GM23338 (cell line): Measurements from ENCODE around the gene ZNF605. TPM values are rescaled to one million over a fixed set of nuclear protein-coding genes. Genes with fewer than 3 reads are reported as not detected.
A peak's percentile ranks its signal among the peaks of the same experiment; 100 is the strongest.

Experiments
- ATAC-seq: fragments of 200-7000 bp; cut with Tn5 transposase; 3 replicates; pipeline ENCODE4 v1.9.1; 2020
- DNase-seq: peaks from one replicate; pipeline ENCODE4 v3.0.0-alpha.2; 2015; ENCODE audit warnings: low spot score
- H2AFZ ChIP-seq: fragments of 200-600 bp; sonication (generic); 2 replicates; pipeline ENCODE4 v1.8.0; 2016; ENCODE audit warnings: antibody characterized with exemption, mild to moderate bottlenecking, moderate library complexity
- H3F3A ChIP-seq: fragments of 200-600 bp; sonication (generic); replicated peaks from 2 replicates; pipeline ENCODE4 v1.8.0; 2017; ENCODE audit warnings: antibody characterized with exemption, mixed run types, low read depth
- H3K27ac ChIP-seq: fragments of 200-600 bp; sonication (generic); 2 replicates; pipeline ENCODE4 v1.6.1; 2016; ENCODE audit warnings: low read depth
- H3K27me3 ChIP-seq: fragments of 200-600 bp; sonication (generic); 2 replicates; pipeline ENCODE4 v1.8.0; 2016; ENCODE audit warnings: mild to moderate bottlenecking, mixed run types, moderate library complexity; ENCODE audit not compliant: insufficient read depth
- H3K36me3 ChIP-seq: fragments of 200-600 bp; sonication (generic); 2 replicates; pipeline ENCODE4 v1.8.0; 2016; ENCODE audit warnings: mild to moderate bottlenecking; ENCODE audit not compliant: insufficient read depth
- H3K4me1 ChIP-seq: fragments of 200-600 bp; sonication (generic); 2 replicates; pipeline ENCODE4 v1.8.0; 2016; ENCODE audit warnings: mild to moderate bottlenecking, moderate library complexity; ENCODE audit not compliant: insufficient read depth
- H3K4me2 ChIP-seq: fragments of 200-600 bp; sonication (generic); 2 replicates; pipeline ENCODE4 v1.7.1; 2017; ENCODE audit warnings: mixed run types
- H3K4me3 ChIP-seq: fragments of 200-600 bp; sonication (generic); 2 replicates; pipeline ENCODE4 v1.6.1; 2016; ENCODE audit warnings: mixed run types
- H3K79me2 ChIP-seq: fragments of 200-600 bp; sonication (generic); replicated peaks from 2 replicates; pipeline ENCODE4 v1.8.0; 2017; ENCODE audit warnings: mild to moderate bottlenecking; ENCODE audit not compliant: insufficient read depth
- H3K9me2 ChIP-seq: fragments of 200-600 bp; sonication (generic); 2 replicates; pipeline ENCODE4 v1.8.0; 2017; ENCODE audit not compliant: insufficient read depth
- H4K20me1 ChIP-seq: fragments of 200-600 bp; sonication (generic); replicated peaks from 2 replicates; pipeline ENCODE4 v1.8.0; 2017; ENCODE audit warnings: mild to moderate bottlenecking; ENCODE audit not compliant: insufficient read depth
- H3K27ac Mint-ChIP-seq: 2 replicates; pipeline ENCODE4 v1.8.0; 2020; ENCODE audit warnings: inconsistent platforms, mild to moderate bottlenecking, moderate library complexity, mixed read lengths
- H3K27me3 Mint-ChIP-seq: 3 replicates; pipeline ENCODE4 v1.8.0; 2022; ENCODE audit warnings: low read depth, mild to moderate bottlenecking, moderate library complexity, mixed read lengths, inconsistent platforms; ENCODE audit not compliant: insufficient read depth, poor library complexity
- H3K36me3 Mint-ChIP-seq: 3 replicates; pipeline ENCODE4 v1.8.0; 2021; ENCODE audit warnings: low read depth, mild to moderate bottlenecking, inconsistent platforms, moderate library complexity, mixed read lengths
- H3K4me1 Mint-ChIP-seq: 3 replicates; pipeline ENCODE4 v1.8.0; 2020; ENCODE audit warnings: mild to moderate bottlenecking, inconsistent platforms, mixed read lengths
- H3K4me3 Mint-ChIP-seq: 3 replicates; pipeline ENCODE4 v1.8.0; 2021; ENCODE audit warnings: moderate library complexity, mild to moderate bottlenecking, inconsistent platforms, mixed read lengths
- H3K9me3 Mint-ChIP-seq: 3 replicates; pipeline ENCODE4 v1.8.0; 2020; ENCODE audit warnings: moderate library complexity, mild to moderate bottlenecking, inconsistent platforms, mixed read lengths
- CREB1 ChIP-seq: fragments of 250-450 bp; sonication (Bioruptor Pico); IDR thresholded peaks from 2 replicates; pipeline ENCODE4 v1.5.0; 2020; ENCODE audit warnings: low read depth, mild to moderate bottlenecking, moderate library complexity
- CTCF ChIP-seq, 2 experiments: fragments of 200-600 bp in 1 of 2; sonication (generic) in 1 of 2; conservative IDR thresholded peaks; 2 replicates each; pipeline versions ENCODE4 v1.5.1 to v1.6.1; 2016 to 2017; ENCODE audit warnings: antibody characterized with exemption in 2 of 2, low read depth in 2 of 2, mild to moderate bottlenecking in 2 of 2, moderate library complexity in 1 of 2
- EZH2 ChIP-seq: fragments of 200-600 bp; sonication (generic); IDR thresholded peaks from one replicate; pipeline ENCODE4 v1.8.0; 2017; ENCODE audit warnings: antibody characterized with exemption, mild to moderate bottlenecking, low read depth; ENCODE audit not compliant: unreplicated experiment
- EZH2phosphoT487 ChIP-seq: fragments of 200-600 bp; sonication (generic); IDR thresholded peaks from one replicate; pipeline ENCODE4 v1.8.1; 2018; ENCODE audit warnings: antibody characterized with exemption; ENCODE audit not compliant: unreplicated experiment
- JUNB ChIP-seq: IDR thresholded peaks from one replicate; pipeline ENCODE4 v1.6.1; 2016; ENCODE audit warnings: antibody characterized with exemption; ENCODE audit not compliant: unreplicated experiment
- NANOG ChIP-seq: IDR thresholded peaks from 2 replicates; pipeline ENCODE4 v1.6.1; 2016; ENCODE audit warnings: antibody characterized with exemption, borderline replicate concordance
- POLR2AphosphoS5 ChIP-seq: IDR thresholded peaks from 2 replicates; pipeline ENCODE4 v1.6.1; 2016; ENCODE audit warnings: antibody characterized with exemption, low read depth
- REST ChIP-seq: IDR thresholded peaks from one replicate; pipeline ENCODE4 v1.6.1; 2018; ENCODE audit warnings: antibody characterized with exemption; ENCODE audit not compliant: unreplicated experiment
- STAT1 ChIP-seq: IDR thresholded peaks from one replicate; pipeline ENCODE4 v1.6.1; 2016; ENCODE audit warnings: antibody characterized with exemption; ENCODE audit not compliant: unreplicated experiment
- ZNF114 ChIP-seq: fragments of 250-450 bp; sonication (Bioruptor Pico); IDR thresholded peaks from 2 replicates; pipeline ENCODE4 v1.5.0; 2020; ENCODE audit warnings: mild to moderate bottlenecking, moderate library complexity
- ZNF331 ChIP-seq: fragments of 250-450 bp; sonication (Bioruptor Pico); IDR thresholded peaks from 2 replicates; pipeline ENCODE4 v1.5.0; 2020; ENCODE audit warnings: low read depth, mild to moderate bottlenecking, moderate library complexity
- polyA plus RNA-seq: library from polyadenylated mRNA; unstranded; fragments of >200 nt; fragmentation: Nextera tagmentation; extraction: Ambion mirVana; gene quantifications from 2 replicates; pipeline ENCODE4 v1.2.1, GENCODE V29; 2016
- total RNA-seq: library from RNA; depleted of rRNA; stranded (reverse); fragments of >200 nt; shearing (Covaris generic); gene quantifications from 2 replicates; pipeline ENCODE4 v1.2.3, GENCODE V29; 2014
- TF ChIP-seq, protein P1 (sequence below): IDR thresholded peaks from 2 replicates; pipeline ENCODE4 v1.6.1; 2016; ENCODE audit warnings: antibody characterized with exemption
- TF ChIP-seq, protein P2 (sequence below): fragments of 250-450 bp; sonication (Bioruptor Pico); IDR thresholded peaks from 2 replicates; pipeline ENCODE4 v1.5.0; 2020; ENCODE audit warnings: mild to moderate bottlenecking, moderate library complexity

The ZNF605 gene
- total and polyA plus RNA-seq, 2 experiments from 2014 or later = 13.5 to 17.1 TPM

DNA sequence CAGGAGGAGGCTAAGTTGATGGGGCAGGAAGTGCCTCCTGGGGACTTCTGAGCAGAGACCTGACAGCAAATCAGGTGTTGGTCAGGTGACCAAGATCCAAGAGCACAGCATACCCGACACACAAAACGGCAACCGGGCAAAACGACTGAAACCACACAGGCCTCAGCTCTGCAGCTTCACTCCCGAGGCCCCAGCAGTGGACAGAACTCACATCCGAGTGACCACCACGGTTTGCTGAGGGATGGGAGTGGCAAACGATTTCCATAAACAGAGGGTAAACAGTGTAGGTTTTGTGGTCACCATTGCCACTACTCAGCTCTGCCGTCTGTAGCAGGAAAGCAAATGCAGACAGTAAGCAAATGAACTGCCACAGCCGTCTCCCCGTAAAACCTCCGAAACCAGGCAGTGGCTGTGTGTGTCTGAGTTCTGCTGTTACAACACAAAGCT lies 83.1 kb downstream of the ZNF605 start:
- no peaks in the 10 kb centered on the region for H3K9me2 ChIP-seq
- no peak overlapping the region for H3K4me3 ChIP-seq
- H4K20me1 ChIP-seq = no peaks in the 10 kb centered on the region; the same call in none of the 2 replicates
- H3F3A ChIP-seq = 0 out of 2 replicates have a peak, but pooled peaks cover 4% of the 10 kb centered on the region
- Mint-ChIP-seq H3K9me3 (no peaks in the 10 kb centered on the region), H3K27ac (peak overlapping the region; percentile 45; the same call in 1 of the 2 replicates), H3K4me3 (no peak overlapping the region), H3K36me3 (peaks cover 45% of the 10 kb centered on the region), H3K27me3 (peaks cover 1% of the 10 kb centered on the region), H3K4me1 (no peaks in the 10 kb centered on the region)
- DNase-seq (no peak), ATAC-seq (no peak)
- no peak overlapping the region for H3K27ac ChIP-seq
- TF ChIP-seq POLR2AphosphoS5 = no peak
- no peak for TF ChIP-seq NANOG
- no peak for TF ChIP-seq STAT1
- no peak for TF ChIP-seq JUNB
- TF ChIP-seq, protein P1, sequence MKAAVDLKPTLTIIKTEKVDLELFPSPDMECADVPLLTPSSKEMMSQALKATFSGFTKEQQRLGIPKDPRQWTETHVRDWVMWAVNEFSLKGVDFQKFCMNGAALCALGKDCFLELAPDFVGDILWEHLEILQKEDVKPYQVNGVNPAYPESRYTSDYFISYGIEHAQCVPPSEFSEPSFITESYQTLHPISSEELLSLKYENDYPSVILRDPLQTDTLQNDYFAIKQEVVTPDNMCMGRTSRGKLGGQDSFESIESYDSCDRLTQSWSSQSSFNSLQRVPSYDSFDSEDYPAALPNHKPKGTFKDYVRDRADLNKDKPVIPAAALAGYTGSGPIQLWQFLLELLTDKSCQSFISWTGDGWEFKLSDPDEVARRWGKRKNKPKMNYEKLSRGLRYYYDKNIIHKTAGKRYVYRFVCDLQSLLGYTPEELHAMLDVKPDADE = no peak
- no peak for TF ChIP-seq EZH2
- no peak for TF ChIP-seq REST
- TF ChIP-seq ZNF114 (CRISPR knock-in tag) = no peak
- no peak for TF ChIP-seq EZH2phosphoT487
- TF ChIP-seq, protein P2, sequence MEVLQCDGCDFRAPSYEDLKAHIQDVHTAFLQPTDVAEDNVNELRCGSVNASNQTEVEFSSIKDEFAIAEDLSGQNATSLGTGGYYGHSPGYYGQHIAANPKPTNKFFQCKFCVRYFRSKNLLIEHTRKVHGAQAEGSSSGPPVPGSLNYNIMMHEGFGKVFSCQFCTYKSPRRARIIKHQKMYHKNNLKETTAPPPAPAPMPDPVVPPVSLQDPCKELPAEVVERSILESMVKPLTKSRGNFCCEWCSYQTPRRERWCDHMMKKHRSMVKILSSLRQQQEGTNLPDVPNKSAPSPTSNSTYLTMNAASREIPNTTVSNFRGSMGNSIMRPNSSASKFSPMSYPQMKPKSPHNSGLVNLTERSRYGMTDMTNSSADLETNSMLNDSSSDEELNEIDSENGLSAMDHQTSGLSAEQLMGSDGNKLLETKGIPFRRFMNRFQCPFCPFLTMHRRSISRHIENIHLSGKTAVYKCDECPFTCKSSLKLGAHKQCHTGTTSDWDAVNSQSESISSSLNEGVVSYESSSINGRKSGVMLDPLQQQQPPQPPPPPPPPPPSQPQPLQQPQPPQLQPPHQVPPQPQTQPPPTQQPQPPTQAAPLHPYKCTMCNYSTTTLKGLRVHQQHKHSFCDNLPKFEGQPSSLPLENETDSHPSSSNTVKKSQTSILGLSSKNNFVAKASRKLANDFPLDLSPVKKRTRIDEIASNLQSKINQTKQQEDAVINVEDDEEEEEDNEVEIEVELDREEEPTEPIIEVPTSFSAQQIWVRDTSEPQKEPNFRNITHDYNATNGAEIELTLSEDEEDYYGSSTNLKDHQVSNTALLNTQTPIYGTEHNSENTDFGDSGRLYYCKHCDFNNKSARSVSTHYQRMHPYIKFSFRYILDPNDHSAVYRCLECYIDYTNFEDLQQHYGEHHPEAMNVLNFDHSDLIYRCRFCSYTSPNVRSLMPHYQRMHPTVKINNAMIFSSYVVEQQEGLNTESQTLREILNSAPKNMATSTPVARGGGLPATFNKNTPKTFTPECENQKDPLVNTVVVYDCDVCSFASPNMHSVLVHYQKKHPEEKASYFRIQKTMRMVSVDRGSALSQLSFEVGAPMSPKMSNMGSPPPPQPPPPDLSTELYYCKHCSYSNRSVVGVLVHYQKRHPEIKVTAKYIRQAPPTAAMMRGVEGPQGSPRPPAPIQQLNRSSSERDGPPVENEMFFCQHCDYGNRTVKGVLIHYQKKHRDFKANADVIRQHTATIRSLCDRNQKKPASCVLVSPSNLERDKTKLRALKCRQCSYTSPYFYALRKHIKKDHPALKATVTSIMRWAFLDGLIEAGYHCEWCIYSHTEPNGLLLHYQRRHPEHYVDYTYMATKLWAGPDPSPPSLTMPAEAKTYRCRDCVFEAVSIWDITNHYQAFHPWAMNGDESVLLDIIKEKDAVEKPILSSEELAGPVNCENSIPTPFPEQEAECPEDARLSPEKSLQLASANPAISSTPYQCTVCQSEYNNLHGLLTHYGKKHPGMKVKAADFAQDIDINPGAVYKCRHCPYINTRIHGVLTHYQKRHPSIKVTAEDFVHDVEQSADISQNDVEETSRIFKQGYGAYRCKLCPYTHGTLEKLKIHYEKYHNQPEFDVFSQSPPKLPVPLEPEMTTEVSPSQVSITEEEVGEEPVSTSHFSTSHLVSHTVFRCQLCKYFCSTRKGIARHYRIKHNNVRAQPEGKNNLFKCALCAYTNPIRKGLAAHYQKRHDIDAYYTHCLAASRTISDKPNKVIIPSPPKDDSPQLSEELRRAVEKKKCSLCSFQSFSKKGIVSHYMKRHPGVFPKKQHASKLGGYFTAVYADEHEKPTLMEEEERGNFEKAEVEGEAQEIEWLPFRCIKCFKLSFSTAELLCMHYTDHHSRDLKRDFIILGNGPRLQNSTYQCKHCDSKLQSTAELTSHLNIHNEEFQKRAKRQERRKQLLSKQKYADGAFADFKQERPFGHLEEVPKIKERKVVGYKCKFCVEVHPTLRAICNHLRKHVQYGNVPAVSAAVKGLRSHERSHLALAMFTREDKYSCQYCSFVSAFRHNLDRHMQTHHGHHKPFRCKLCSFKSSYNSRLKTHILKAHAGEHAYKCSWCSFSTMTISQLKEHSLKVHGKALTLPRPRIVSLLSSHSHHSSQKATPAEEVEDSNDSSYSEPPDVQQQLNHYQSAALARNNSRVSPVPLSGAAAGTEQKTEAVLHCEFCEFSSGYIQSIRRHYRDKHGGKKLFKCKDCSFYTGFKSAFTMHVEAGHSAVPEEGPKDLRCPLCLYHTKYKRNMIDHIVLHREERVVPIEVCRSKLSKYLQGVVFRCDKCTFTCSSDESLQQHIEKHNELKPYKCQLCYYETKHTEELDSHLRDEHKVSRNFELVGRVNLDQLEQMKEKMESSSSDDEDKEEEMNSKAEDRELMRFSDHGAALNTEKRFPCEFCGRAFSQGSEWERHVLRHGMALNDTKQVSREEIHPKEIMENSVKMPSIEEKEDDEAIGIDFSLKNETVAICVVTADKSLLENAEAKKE = no peak
- TF ChIP-seq CTCF (conservative IDR thresholded peaks at IDR 0.05; ENCODE audit: low read depth in 2 of 2) = no peak
- TF ChIP-seq CREB1 (CRISPR knock-in tag) = no peak
- no peak for TF ChIP-seq ZNF331
- no peaks in the 10 kb centered on the region for H3K27me3 ChIP-seq
- 0 out of 2 replicates have a peak, but pooled peaks cover 2% of the 10 kb centered on the region for H3K79me2 ChIP-seq
- no peaks in the 10 kb centered on the region for H3K4me1 ChIP-seq
- H2AFZ ChIP-seq = no peak overlapping the region
- H3K4me2 ChIP-seq = no peak overlapping the region
- H3K36me3 ChIP-seq = 0 out of 2 replicates have a peak, but pooled peaks cover 20% of the 10 kb centered on the region
